B cell (primary cell): ENCODE results near the gene SAMD4A. TPM values are rescaled to one million over a fixed set of nuclear protein-coding genes. Genes with fewer than 3 reads are reported as not detected.

Source experiments
- ATAC-seq: fragments of 200-7000 bp; cut with Tn5 transposase; one replicate; pipeline ENCODE4 v1.10.0; 2021; ENCODE audit warnings: low read depth, mild to moderate bottlenecking, moderate number of reproducible peaks, moderate library complexity
- CTCF ChIA-PET: fragments of 350-600 bp; sonication (Branson Sonifier 250); formaldehyde crosslinking; loops from one replicate; lab custom pipeline; 2021; ENCODE audit warnings: antibody characterized with exemption, inconsistent platforms; lab: Charles Lee
- POLR2A ChIA-PET: fragments of 350-600 bp; sonication (Branson Sonifier 250); formaldehyde crosslinking; loops from one replicate; lab custom pipeline; 2021; ENCODE audit warnings: antibody characterized with exemption; lab: Charles Lee
- DNase-seq: peaks from one replicate; pipeline ENCODE4 v3.0.0; 2013
- H2AFZ ChIP-seq: 2 replicates; pipeline ENCODE4 v1.6.1; 2012; ENCODE audit warnings: mild to moderate bottlenecking, low read depth, low read length; ENCODE audit not compliant: insufficient read depth, poor library complexity, severe bottlenecking
- H3K27ac ChIP-seq, 2 donors: 1 replicate in 1 of 2; 2 replicates in 1 of 2; pipeline ENCODE4 v1.5.1; 2012 to 2013; ENCODE audit warnings: low read length in 2 of 2, mild to moderate bottlenecking in 2 of 2, moderate library complexity in 1 of 2
- H3K27me3 ChIP-seq, 4 experiments: fragments of 200-600 bp in 1 of 4; sonication (generic) in 1 of 4; replicated peaks in 1 of 4; 1 replicate in 2 of 4; 2 replicates in 2 of 4; pipeline versions ENCODE4 v1.6.1 to v1.7.0; 2013 to 2016; ENCODE audit warnings: low read length in 3 of 4, mild to moderate bottlenecking in 2 of 4, mixed read lengths in 1 of 4, moderate library complexity in 1 of 4; ENCODE audit not compliant: insufficient read depth in 4 of 4, control insufficient read depth in 3 of 4; ENCODE audit errors: control extremely low read depth in 1 of 4
- H3K36me3 ChIP-seq, 2 experiments: replicated peaks in 1 of 2; 1 replicate in 1 of 2; 2 replicates in 1 of 2; pipeline versions ENCODE4 v1.6.1 to v1.7.1; 2013; ENCODE audit warnings: low read length in 1 of 2; ENCODE audit not compliant: insufficient read depth in 2 of 2, control insufficient read depth in 1 of 2; ENCODE audit errors: control extremely low read depth in 1 of 2, extremely low read depth in 1 of 2
- H3K4me1 ChIP-seq, 2 donors: fragments of 200-600 bp in 1 of 2; sonication (generic) in 1 of 2; 1 replicate in 1 of 2; 2 replicates in 1 of 2; pipeline versions ENCODE4 v1.5.1 to v1.6.1; 2013 to 2017; ENCODE audit warnings: low read length in 2 of 2; ENCODE audit not compliant: control insufficient read depth in 2 of 2, insufficient read depth in 2 of 2
- H3K4me2 ChIP-seq: replicated peaks from 2 replicates; pipeline ENCODE3; 2012; ENCODE audit warnings: mild to moderate bottlenecking, low read depth, low read length; ENCODE audit not compliant: poor library complexity, severe bottlenecking
- H3K4me3 ChIP-seq, 5 experiments: fragments of 200-600 bp in 1 of 5; sonication (generic) in 1 of 5; 1 replicate in 3 of 5; 2 replicates in 2 of 5; pipeline versions ENCODE4 v1.5.1 to v1.7.0; 2011 to 2016; ENCODE audit warnings: low read length in 4 of 5, mild to moderate bottlenecking in 4 of 5, low read depth in 2 of 5, control low read depth in 1 of 5, moderate library complexity in 1 of 5; ENCODE audit not compliant: insufficient read depth in 1 of 5; ENCODE audit errors: control extremely low read depth in 1 of 5, extremely low read depth in 1 of 5
- H3K79me2 ChIP-seq: fragments of 200-600 bp; sonication (generic); one replicate; pipeline ENCODE4 v1.6.0; 2016; ENCODE audit warnings: low read length; ENCODE audit not compliant: control insufficient read depth, insufficient read depth
- H3K9ac ChIP-seq: fragments of 200-600 bp; sonication (generic); 2 replicates; pipeline ENCODE4 v1.6.1; 2017; ENCODE audit warnings: mild to moderate bottlenecking, low read length, moderate library complexity
- H3K9me3 ChIP-seq, 3 donors: one replicate each; pipeline versions ENCODE4 v1.6.1 to v1.7.1; 2013; ENCODE audit warnings: low read length in 2 of 3; ENCODE audit not compliant: control insufficient read depth in 2 of 3, insufficient read depth in 1 of 3; ENCODE audit errors: control extremely low read depth in 1 of 3
- H4K20me1 ChIP-seq: 2 replicates; pipeline ENCODE4 v1.6.0; 2012; ENCODE audit warnings: mild to moderate bottlenecking, low read length; ENCODE audit not compliant: insufficient read depth, control insufficient read depth, poor library complexity, severe bottlenecking
- H3K27ac Mint-ChIP-seq: one replicate; pipeline ENCODE4 v1.8.0; 2021; ENCODE audit warnings: mixed read lengths
- H3K27me3 Mint-ChIP-seq: one replicate; pipeline ENCODE4 v1.8.0; 2021; ENCODE audit warnings: mixed read lengths
- H3K4me1 Mint-ChIP-seq: one replicate; pipeline ENCODE4 v1.8.0; 2021; ENCODE audit warnings: mixed read lengths
- H3K4me3 Mint-ChIP-seq: one replicate; pipeline ENCODE4 v1.8.0; 2021; ENCODE audit warnings: mixed read lengths
- H3K9me3 Mint-ChIP-seq: one replicate; pipeline ENCODE4 v1.8.0; 2022; ENCODE audit warnings: mixed read lengths; ENCODE audit not compliant: insufficient read depth
- EZH2 ChIP-seq: IDR thresholded peaks from 2 replicates; pipeline ENCODE4 v1.6.1; 2012; ENCODE audit warnings: borderline replicate concordance, low read depth, mild to moderate bottlenecking, moderate library complexity, low read length; ENCODE audit not compliant: insufficient read depth, poor library complexity, severe bottlenecking
- WGBS: methylation state at CpG from one replicate; pipeline ENCODE4 v1.1.5; 2013; ENCODE audit warnings: missing lambda C conversion rate; ENCODE audit not compliant: insufficient coverage; 5-methylcytosine and 5-hydroxymethylcytosine counted together
- intact Hi-C: fragments of 100-400 bp; cut with micrococcal nuclease; formaldehyde crosslinking; loops from one replicate; pipeline ENCODE4 v1.10.0; 2022
- polyA plus RNA-seq: library from polyadenylated mRNA; depleted of rRNA; stranded (reverse); fragments of >200 nt; gene quantifications from 2 replicates; pipeline ENCODE4 v1.2.3, GENCODE V29; 2012
- total RNA-seq, 2 donors: library from RNA; stranded (reverse); fragments of 120-200 nt in 1 of 2; gene quantifications; 1 replicate in 1 of 2; 2 replicates in 1 of 2; pipeline versions ENCODE4 v1.2.3 to v1.2.4, GENCODE V29; 2013 to 2022
- TF ChIP-seq, protein P1 (sequence below): fragments of 200-600 bp; IDR thresholded peaks from one replicate; pipeline ENCODE4 v1.8.0; 2022; ENCODE audit warnings: antibody characterized with exemption, mild to moderate bottlenecking

Gene SAMD4A
- total and polyA plus RNA-seq, 2 donors (not counting 1 experiment from before 2014, with no cell fraction given): 5.7 to 13.7 TPM

DNA sequence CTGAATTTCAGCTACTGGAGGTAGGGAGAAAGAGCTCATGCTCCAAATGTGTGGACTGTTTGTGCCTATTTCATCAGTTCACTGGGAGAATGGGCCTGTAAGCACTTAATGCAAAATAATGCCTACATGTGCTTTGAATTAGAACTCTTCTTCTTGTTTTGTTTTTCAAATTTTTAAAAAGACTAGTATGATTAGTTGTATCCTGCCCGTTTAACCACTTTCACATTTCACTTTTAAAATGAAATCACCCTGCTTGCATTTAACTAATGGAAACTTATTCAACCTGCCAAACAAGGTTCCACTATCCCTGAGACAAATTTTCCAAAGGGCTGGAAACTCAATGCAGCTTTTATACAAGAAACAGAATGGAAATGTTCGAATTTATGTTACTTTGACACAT lies 79.7 kb downstream of the SAMD4A start:
- Mint-ChIP-seq H3K4me3 (no peak overlapping the region), H3K4me1 (peaks cover 6% of the 10 kb centered on the region), H3K27me3 (no peaks in the 10 kb centered on the region), H3K9me3 (no peaks in the 10 kb centered on the region), H3K27ac (no peak overlapping the region)
- H3K36me3 ChIP-seq: no peaks in the 10 kb centered on the region
- TF ChIP-seq EZH2: no peak
- H2AFZ ChIP-seq: no peak overlapping the region
- ATAC-seq (no peak), DNase-seq (no peak)
- no peaks in the 10 kb centered on the region for H3K27me3 ChIP-seq
- ChIA-PET POLR2A (no interaction called here), CTCF (no interaction called here)
- peaks cover 4% of the 10 kb centered on the region in 2 donors for H3K4me1 ChIP-seq
- no CpG with 5 or more reads among the region's 2 CpGs for WGBS
- H3K79me2 ChIP-seq: peaks cover 31% of the 10 kb centered on the region
- no peak overlapping the region for H3K4me3 ChIP-seq
- no peak overlapping the region for H3K9ac ChIP-seq
- H4K20me1 ChIP-seq: peaks cover 7% of the 10 kb centered on the region
- no peaks in the 10 kb centered on the region for H3K9me3 ChIP-seq
- no peak overlapping the region for H3K27ac ChIP-seq
- H3K4me2 ChIP-seq: no peak overlapping the region
- intact Hi-C loops: no loop called here

DNA sequence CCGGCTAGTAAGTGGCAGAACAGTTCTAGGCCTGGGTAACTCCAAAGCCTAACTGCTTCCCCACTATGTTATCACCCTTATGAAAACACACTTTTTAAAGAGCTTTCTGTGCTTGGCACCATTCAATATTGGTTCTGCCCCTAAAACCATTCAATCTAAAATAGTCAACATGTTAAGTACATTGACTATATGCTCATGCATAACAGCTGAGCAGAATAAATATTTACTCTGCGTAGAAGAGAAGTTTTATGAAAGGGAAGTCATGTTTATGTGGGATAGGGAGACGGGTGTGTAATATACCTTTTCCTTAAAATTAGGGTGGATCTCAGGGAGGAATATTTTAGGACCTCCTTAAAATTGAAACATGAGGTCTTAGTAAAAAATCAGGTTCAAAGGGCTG lies 80.5 kb downstream of the SAMD4A start:
- Histone ChIP-seq H3K4me1 (peaks cover 4% of the 10 kb centered on the region in 2 donors), H3K4me3 (no peak overlapping the region), H4K20me1 (peaks cover 5% of the 10 kb centered on the region), H3K79me2 (peaks cover 31% of the 10 kb centered on the region), H2AFZ (no peak overlapping the region), H3K4me2 (no peak overlapping the region), H3K36me3 (no peaks in the 10 kb centered on the region), H3K9me3 (no peaks in the 10 kb centered on the region), H3K27me3 (no peaks in the 10 kb centered on the region), H3K9ac (no peak overlapping the region), H3K27ac (no peak overlapping the region)
- Mint-ChIP-seq H3K27me3 (no peaks in the 10 kb centered on the region), H3K27ac (no peak overlapping the region), H3K4me3 (no peak overlapping the region), H3K4me1 (peaks cover 6% of the 10 kb centered on the region), H3K9me3 (no peaks in the 10 kb centered on the region)
- POLR2A ChIA-PET: no interaction called here
- ATAC-seq (no peak), DNase-seq (no peak)
- intact Hi-C loops: no loop called here
- CTCF ChIA-PET: no interaction called here
- WGBS: 100% methylated on average over 1 of the region's 3 CpGs
- TF ChIP-seq, protein P1, sequence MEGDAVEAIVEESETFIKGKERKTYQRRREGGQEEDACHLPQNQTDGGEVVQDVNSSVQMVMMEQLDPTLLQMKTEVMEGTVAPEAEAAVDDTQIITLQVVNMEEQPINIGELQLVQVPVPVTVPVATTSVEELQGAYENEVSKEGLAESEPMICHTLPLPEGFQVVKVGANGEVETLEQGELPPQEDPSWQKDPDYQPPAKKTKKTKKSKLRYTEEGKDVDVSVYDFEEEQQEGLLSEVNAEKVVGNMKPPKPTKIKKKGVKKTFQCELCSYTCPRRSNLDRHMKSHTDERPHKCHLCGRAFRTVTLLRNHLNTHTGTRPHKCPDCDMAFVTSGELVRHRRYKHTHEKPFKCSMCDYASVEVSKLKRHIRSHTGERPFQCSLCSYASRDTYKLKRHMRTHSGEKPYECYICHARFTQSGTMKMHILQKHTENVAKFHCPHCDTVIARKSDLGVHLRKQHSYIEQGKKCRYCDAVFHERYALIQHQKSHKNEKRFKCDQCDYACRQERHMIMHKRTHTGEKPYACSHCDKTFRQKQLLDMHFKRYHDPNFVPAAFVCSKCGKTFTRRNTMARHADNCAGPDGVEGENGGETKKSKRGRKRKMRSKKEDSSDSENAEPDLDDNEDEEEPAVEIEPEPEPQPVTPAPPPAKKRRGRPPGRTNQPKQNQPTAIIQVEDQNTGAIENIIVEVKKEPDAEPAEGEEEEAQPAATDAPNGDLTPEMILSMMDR: no peak
- no peak for TF ChIP-seq EZH2
